ENCODE measurements around the gene AHSG. TPM values are rescaled to one million over a fixed set of nuclear protein-coding genes. Genes with fewer than 3 reads are reported as not detected.
A peak's percentile ranks its signal among the peaks of the same experiment; 100 is the strongest.

Gene AHSG
- not detected in 2 replicates for total RNA-seq (2014; rRNA removed)
- percentile 16 among the genes with signal in this experiment for Bru-seq, nascent RNA
- BruChase-seq, experiment 1, labeled RNA remaining after a 6-hour chase: percentile 12 among the genes with signal in this experiment
- percentile 21 among the genes with signal in this experiment for BruChase-seq, experiment 2, labeled RNA remaining after a 2-hour chase
- long read RNA-seq: 0 reads

- ATAC-seq: no peak
- intact Hi-C loops (cut with micrococcal nuclease): no loop called here
- H3K4me2 ChIP-seq (ENCODE audit: low read length): no peak within 1 kb of the TSS
- ChIA-PET CTCF (interaction anchor here (0.9 kb wide), 1 partner anchor 209 kb away, joined by 3 read pairs; no protein-coding TSS in a partner anchor), POLR2A (ENCODE audit: unreplicated experiment) (no interaction called here)
- H3K4me3 ChIP-seq (ENCODE audit: low read length): no peak within 1 kb of the TSS
- H3K4me1 ChIP-seq (ENCODE audit: insufficient read depth, low read length): peaks cover 16% of the 10 kb centered on the region
- H4K20me1 ChIP-seq (ENCODE audit: low read length): no peaks in the 10 kb centered on the region
- H3K9me2 ChIP-seq (replicated peaks; ENCODE audit: low read length): no peaks in the 10 kb centered on the region
- no TSS peak for BruUV-seq (replicated peaks)
- H3K9ac ChIP-seq (ENCODE audit: low read length): no peak within 1 kb of the TSS
- H3K27me3 ChIP-seq (ENCODE audit: low read length): no peaks in the 10 kb centered on the region
- TF ChIP-seq EZH2phosphoT487 (IDR thresholded peaks at IDR 0.05; ENCODE audit: borderline replicate concordance, low read length) (no peak), EZH2 (IDR thresholded peaks at IDR 0.05; ENCODE audit: low read length, unreplicated experiment) (no peak), CTCF (conservative IDR thresholded peaks at IDR 0.05; ENCODE audit: low read depth, low read length) (no peak)
- no peaks in the 10 kb centered on the region for H3F3A ChIP-seq (ENCODE audit: low read length, unreplicated experiment)
- H3K79me2 ChIP-seq (ENCODE audit: low read length): no peaks in the 10 kb centered on the region
- no peaks in the 10 kb centered on the region for H3K9me3 ChIP-seq (ENCODE audit: low read length)
- DNase-seq: no peak
- H3K27ac ChIP-seq (ENCODE audit: low read length): no peak within 1 kb of the TSS
- no peaks in the 10 kb centered on the region for H3K36me3 ChIP-seq (ENCODE audit: low read depth, low read length)
- H2AFZ ChIP-seq (ENCODE audit: low read length): no peak within 1 kb of the TSS
Observed at GRCh38 chr3:186612721-186613636, at the start of gene AHSG. Gene AHSG (plus strand): TSS chr3:186613060. CDS start chr3:186613142, 82 bp downstream.

GRCh38 chr3:186564586-186564985 lies 48.3 kb upstream of the AHSG start:
- Histone ChIP-seq H3K4me2 (ENCODE audit: low read length) (no peak overlapping the region), H3K27me3 (ENCODE audit: low read length) (no peaks in the 10 kb centered on the region), H3K79me2 (ENCODE audit: low read length) (peaks cover 29% of the 10 kb centered on the region), H3K4me1 (ENCODE audit: insufficient read depth, low read length) (peaks cover 9% of the 10 kb centered on the region), H3K9me3 (ENCODE audit: low read length) (no peaks in the 10 kb centered on the region), H3K4me3 (ENCODE audit: low read length) (no peak overlapping the region), H3K9me2 (replicated peaks; ENCODE audit: low read length) (no peaks in the 10 kb centered on the region), H3K27ac (ENCODE audit: low read length) (no peak overlapping the region), H4K20me1 (ENCODE audit: low read length) (no peaks in the 10 kb centered on the region), H3K9ac (ENCODE audit: low read length) (no peak overlapping the region), H3K36me3 (ENCODE audit: low read depth, low read length) (peaks cover 5% of the 10 kb centered on the region; the same call in 1 of the 2 replicates), H2AFZ (ENCODE audit: low read length) (no peak overlapping the region), H3F3A (ENCODE audit: low read length, unreplicated experiment) (no peaks in the 10 kb centered on the region)
- CTCF ChIA-PET: no interaction called here
- no peak for DNase-seq
- no peak for TF ChIP-seq EZH2phosphoT487 (IDR thresholded peaks at IDR 0.05; ENCODE audit: borderline replicate concordance, low read length)
- TF ChIP-seq CTCF (conservative IDR thresholded peaks at IDR 0.05; ENCODE audit: low read depth, low read length): no peak
- no peak for TF ChIP-seq EZH2 (IDR thresholded peaks at IDR 0.05; ENCODE audit: low read length, unreplicated experiment)
- no TSS peak for BruUV-seq (replicated peaks)
- intact Hi-C loops (cut with micrococcal nuclease): loop anchor here (10.0 kb wide), 1 partner anchor 220 kb away; the partner anchor contains the start of gene EIF4A2
- ATAC-seq: no peak
- POLR2A ChIA-PET (ENCODE audit: unreplicated experiment): no interaction called here
